Left lung (tissue), 10 donors: ENCODE measurements around the gene TRIM37. TPM values are rescaled to one million over a fixed set of nuclear protein-coding genes. Genes with fewer than 3 reads are reported as not detected.

Source experiments
- ATAC-seq: fragments of 200-7000 bp; cut with Tn5 transposase; one replicate; pipeline ENCODE4 v1.9.1; 2020; ENCODE audit warnings: moderate library complexity
- DNase-seq, 4 donors: peaks; one replicate each; pipeline ENCODE4 v3.0.0-alpha.2; 2013 to 2020
- H3K27ac ChIP-seq, 2 donors: fragments of 200-600 bp; sonication (generic) in 1 of 2; one replicate each; pipeline versions ENCODE4 v1.5.0 to v1.8.0; 2020 to 2021
- H3K27me3 ChIP-seq, 2 donors: fragments of 200-600 bp; sonication (generic) in 1 of 2; one replicate each; pipeline versions ENCODE4 v1.5.0 to v1.8.0; 2020 to 2021
- H3K36me3 ChIP-seq, 2 donors: fragments of 200-600 bp; sonication (generic) in 1 of 2; one replicate each; pipeline versions ENCODE4 v1.5.0 to v1.8.0; 2020 to 2021
- H3K4me1 ChIP-seq, 2 donors: fragments of 200-600 bp; one replicate each; pipeline ENCODE4 v1.8.0; 2021
- H3K4me3 ChIP-seq, 2 donors: fragments of 200-600 bp; sonication (generic) in 1 of 2; one replicate each; pipeline versions ENCODE4 v1.5.0 to v1.8.0; 2020 to 2021; ENCODE audit warnings: mild to moderate bottlenecking in 1 of 2
- H3K9me3 ChIP-seq, 2 donors: fragments of 200-600 bp; sonication (generic) in 1 of 2; one replicate each; pipeline versions ENCODE4 v1.5.0 to v1.8.0; 2020 to 2021
- intact Hi-C, 2 donors: fragments of 100-400 bp; cut with DNase I; formaldehyde crosslinking; loops; one replicate each; pipeline versions ENCODE4 v1.11.2 to v1.14.2; 2022
- polyA plus RNA-seq, 6 donors: library from polyadenylated mRNA; unstranded; fragments of 120-200 nt; gene quantifications; one replicate each; pipeline ENCODE4 v1.2.1, GENCODE V29; 2013; ENCODE audit not compliant: insufficient read length in 6 of 6
- total RNA-seq, 2 donors: library from RNA; stranded (reverse); fragmentation: NEBNext Ultra II Directional; extraction: Animal tissue kit (Norgen Biotek cat#: 25700); gene quantifications; one replicate each; pipeline ENCODE4 v1.2.1, GENCODE V29; 2021
- TF ChIP-seq, protein P1 (sequence below), 2 donors: fragments of 200-600 bp; sonication (generic) in 1 of 2; IDR thresholded peaks; one replicate each; pipeline versions ENCODE4 v1.5.0 to v1.8.0; 2021; ENCODE audit warnings: antibody characterized with exemption in 2 of 2
- donor health status: DM: no; HTN: yes; CAD: no.
- donor health status: DM: no; HTN: no; CAD: no.

Gene TRIM37
- total and polyA plus RNA-seq, 8 donors: 17.0 to 23.3 (median 21.4) TPM

- TF ChIP-seq, protein P1, sequence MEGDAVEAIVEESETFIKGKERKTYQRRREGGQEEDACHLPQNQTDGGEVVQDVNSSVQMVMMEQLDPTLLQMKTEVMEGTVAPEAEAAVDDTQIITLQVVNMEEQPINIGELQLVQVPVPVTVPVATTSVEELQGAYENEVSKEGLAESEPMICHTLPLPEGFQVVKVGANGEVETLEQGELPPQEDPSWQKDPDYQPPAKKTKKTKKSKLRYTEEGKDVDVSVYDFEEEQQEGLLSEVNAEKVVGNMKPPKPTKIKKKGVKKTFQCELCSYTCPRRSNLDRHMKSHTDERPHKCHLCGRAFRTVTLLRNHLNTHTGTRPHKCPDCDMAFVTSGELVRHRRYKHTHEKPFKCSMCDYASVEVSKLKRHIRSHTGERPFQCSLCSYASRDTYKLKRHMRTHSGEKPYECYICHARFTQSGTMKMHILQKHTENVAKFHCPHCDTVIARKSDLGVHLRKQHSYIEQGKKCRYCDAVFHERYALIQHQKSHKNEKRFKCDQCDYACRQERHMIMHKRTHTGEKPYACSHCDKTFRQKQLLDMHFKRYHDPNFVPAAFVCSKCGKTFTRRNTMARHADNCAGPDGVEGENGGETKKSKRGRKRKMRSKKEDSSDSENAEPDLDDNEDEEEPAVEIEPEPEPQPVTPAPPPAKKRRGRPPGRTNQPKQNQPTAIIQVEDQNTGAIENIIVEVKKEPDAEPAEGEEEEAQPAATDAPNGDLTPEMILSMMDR (IDR thresholded peaks at IDR 0.05): no peak
- DNase-seq (no peak), ATAC-seq (no peak)
- intact Hi-C loops: loop anchor here in 1 of 2 donors (10.0 kb wide), 1 partner anchor 418 kb away; no protein-coding TSS in a partner anchor
- Histone ChIP-seq H3K4me1 (peaks cover 0 to 29% of the 10 kb centered on the region in 2 donors), H3K27ac (peak overlapping the region in 1 of 2 donors; percentile 71), H3K27me3 (no peaks in the 10 kb centered on the region), H3K9me3 (no peaks in the 10 kb centered on the region), H3K36me3 (no peaks in the 10 kb centered on the region), H3K4me3 (no peak overlapping the region)
Measured at GRCh38 chr17:59002848-59003247, 103.8 kb downstream of the TRIM37 start.

DNA sequence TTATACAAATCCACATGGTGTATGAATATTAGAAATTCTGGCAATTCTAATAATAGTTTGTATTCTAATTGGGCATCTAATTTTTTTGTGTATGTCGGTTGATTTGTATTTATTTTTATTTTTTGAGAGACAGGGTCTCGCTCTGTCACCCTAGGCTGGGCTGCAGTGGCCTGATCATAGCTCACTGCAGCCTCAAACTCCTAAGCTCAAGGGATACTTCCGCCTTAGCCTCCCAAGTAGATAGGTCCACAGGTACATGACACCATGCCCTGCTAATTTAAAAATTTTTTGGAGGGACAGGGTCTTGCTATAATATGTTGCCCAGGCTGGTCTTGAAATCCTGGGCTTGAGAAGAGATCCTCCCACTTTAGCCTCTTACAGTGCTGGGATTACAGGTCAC is 104.6 kb downstream of the TRIM37 start:
- DNase-seq (no peak), ATAC-seq (no peak)
- Histone ChIP-seq H3K27ac (peak overlapping the region; percentile 63 to 71), H3K36me3 (no peaks in the 10 kb centered on the region), H3K9me3 (no peaks in the 10 kb centered on the region), H3K4me1 (peaks cover 0 to 36% of the 10 kb centered on the region in 2 donors), H3K4me3 (no peak overlapping the region), H3K27me3 (no peaks in the 10 kb centered on the region)
- TF ChIP-seq, protein P1 (IDR thresholded peaks at IDR 0.05): no peak
- intact Hi-C loops: loop anchor here in 1 of 2 donors (10.0 kb wide), 1 partner anchor 417 kb away; no protein-coding TSS in a partner anchor

- H3K27me3 ChIP-seq: no peaks in the 10 kb centered on the region
- H3K4me1 ChIP-seq: peaks cover 0 to 45% of the 10 kb centered on the region in 2 donors
- no peaks in the 10 kb centered on the region for H3K36me3 ChIP-seq
- H3K4me3 ChIP-seq: no peak overlapping the region
- TF ChIP-seq, protein P1 (IDR thresholded peaks at IDR 0.05): no peak
- peak in 3 of 4 donors; percentile 11 to 71 (median 35) for DNase-seq
- peak; percentile 77 for ATAC-seq
- no peaks in the 10 kb centered on the region for H3K9me3 ChIP-seq
- H3K27ac ChIP-seq: peak overlapping the region; percentile 63 to 71
- intact Hi-C loops: loop anchor here in 1 of 2 donors (10.0 kb wide), 1 partner anchor 416 kb away; no protein-coding TSS in a partner anchor
Measured at GRCh38 chr17:59001158-59001814, 105.4 kb downstream of the TRIM37 start.

- Histone ChIP-seq H3K27me3 (no peaks in the 10 kb centered on the region), H3K9me3 (no peaks in the 10 kb centered on the region), H3K4me1 (peaks cover 0 to 49% of the 10 kb centered on the region in 2 donors), H3K27ac (peak overlapping the region in 1 of 2 donors; percentile 71), H3K4me3 (no peak overlapping the region), H3K36me3 (no peaks in the 10 kb centered on the region)
- DNase-seq (no peak), ATAC-seq (no peak)
- TF ChIP-seq, protein P1 (IDR thresholded peaks at IDR 0.05): no peak
- intact Hi-C loops: loop anchor here in 1 of 2 donors (10.0 kb wide), 1 partner anchor 415 kb away; no protein-coding TSS in a partner anchor
Measured at GRCh38 chr17:59000022-59000421, 106.7 kb downstream of the TRIM37 start.

DNA sequence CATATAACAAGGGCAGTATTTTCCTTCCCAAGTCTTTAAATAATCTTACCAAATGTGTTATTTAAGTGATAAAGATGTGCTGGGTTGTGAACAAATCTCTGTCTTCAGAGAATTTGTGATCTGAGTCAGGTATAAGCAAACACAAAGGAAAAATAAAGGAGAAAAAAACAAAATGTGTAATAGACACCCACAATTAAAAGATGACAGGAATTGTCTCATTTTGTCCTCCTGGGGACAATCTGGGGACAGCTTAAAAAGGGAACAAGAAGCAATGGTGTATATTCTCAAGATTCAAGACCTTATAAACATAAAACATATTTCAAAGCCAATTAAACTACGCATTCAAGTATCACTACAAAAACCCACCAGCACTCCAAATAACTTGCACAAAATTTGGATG is 107.2 kb downstream of the TRIM37 start:
- TF ChIP-seq, protein P1 (IDR thresholded peaks at IDR 0.05): no peak
- H3K27me3 ChIP-seq: no peaks in the 10 kb centered on the region
- DNase-seq (no peak), ATAC-seq (no peak)
- no peak overlapping the region for H3K4me3 ChIP-seq
- no peaks in the 10 kb centered on the region for H3K36me3 ChIP-seq
- H3K27ac ChIP-seq: no peak overlapping the region
- no peaks in the 10 kb centered on the region for H3K9me3 ChIP-seq
- intact Hi-C loops: no loop called here
- H3K4me1 ChIP-seq: peaks cover 0 to 49% of the 10 kb centered on the region in 2 donors
